ENCODE measurements around the gene KAZN. TPM values are rescaled to one million over a fixed set of nuclear protein-coding genes. Genes with fewer than 3 reads are reported as not detected.

The KAZN gene
- polyA plus RNA-seq, 1 donor (not counting 4 experiments of a cell fraction or from before 2014, with no cell fraction given): 5.9 TPM

GRCh38 chr1:14629363-14630014 is 31.0 kb downstream of the KAZN start:
- DNase-seq (ENCODE audit: low read depth, low spot score) (no peak), FAIRE-seq (no peak)
- TF ChIP-seq, protein P1, sequence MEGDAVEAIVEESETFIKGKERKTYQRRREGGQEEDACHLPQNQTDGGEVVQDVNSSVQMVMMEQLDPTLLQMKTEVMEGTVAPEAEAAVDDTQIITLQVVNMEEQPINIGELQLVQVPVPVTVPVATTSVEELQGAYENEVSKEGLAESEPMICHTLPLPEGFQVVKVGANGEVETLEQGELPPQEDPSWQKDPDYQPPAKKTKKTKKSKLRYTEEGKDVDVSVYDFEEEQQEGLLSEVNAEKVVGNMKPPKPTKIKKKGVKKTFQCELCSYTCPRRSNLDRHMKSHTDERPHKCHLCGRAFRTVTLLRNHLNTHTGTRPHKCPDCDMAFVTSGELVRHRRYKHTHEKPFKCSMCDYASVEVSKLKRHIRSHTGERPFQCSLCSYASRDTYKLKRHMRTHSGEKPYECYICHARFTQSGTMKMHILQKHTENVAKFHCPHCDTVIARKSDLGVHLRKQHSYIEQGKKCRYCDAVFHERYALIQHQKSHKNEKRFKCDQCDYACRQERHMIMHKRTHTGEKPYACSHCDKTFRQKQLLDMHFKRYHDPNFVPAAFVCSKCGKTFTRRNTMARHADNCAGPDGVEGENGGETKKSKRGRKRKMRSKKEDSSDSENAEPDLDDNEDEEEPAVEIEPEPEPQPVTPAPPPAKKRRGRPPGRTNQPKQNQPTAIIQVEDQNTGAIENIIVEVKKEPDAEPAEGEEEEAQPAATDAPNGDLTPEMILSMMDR (optimal IDR thresholded peaks at IDR 0.05 in 1 of 3, IDR thresholded peaks at IDR 0.05 in 1 of 3, conservative IDR thresholded peaks at IDR 0.05 in 1 of 3; ENCODE audit: extremely low read depth in 1 of 3, insufficient read depth in 2 of 3, low read length in 3 of 3): no peak
- TF ChIP-seq EZH2 (IDR thresholded peaks at IDR 0.05; ENCODE audit: low read length): no peak
- Histone ChIP-seq H3K4me3 (ENCODE audit: control insufficient read depth in 2 of 3, extremely low read depth in 1 of 3, insufficient read depth in 2 of 3, low read depth in 1 of 3, low read length in 3 of 3) (no peak overlapping the region), H4K20me1 (ENCODE audit: control insufficient read depth, extremely low read depth, insufficient read depth, low read length) (no peaks in the 10 kb centered on the region), H3K4me2 (ENCODE audit: control insufficient read depth, extremely low read depth, insufficient read depth, low read depth, low read length) (no peak overlapping the region), H3K79me2 (ENCODE audit: control insufficient read depth, insufficient read depth, low read length) (no peaks in the 10 kb centered on the region), H2AFZ (ENCODE audit: control insufficient read depth, low read length) (no peak overlapping the region), H3K9me3 (ENCODE audit: control insufficient read depth, low read depth, low read length) (no peaks in the 10 kb centered on the region), H3K36me3 (ENCODE audit: control insufficient read depth in 2 of 2, extremely low read depth in 1 of 2, insufficient read depth in 2 of 2, low read length in 2 of 2) (no peaks in the 10 kb centered on the region), H3K27ac (ENCODE audit: control insufficient read depth, insufficient read depth, low read length) (no peak overlapping the region), H3K4me1 (ENCODE audit: control insufficient read depth, extremely low read depth, insufficient read depth, low read length) (peaks cover 6% of the 10 kb centered on the region), H3K27me3 (ENCODE audit: control insufficient read depth, extremely low read depth, insufficient read depth, low read length) (peaks cover 5% of the 10 kb centered on the region), H3K9ac (ENCODE audit: control insufficient read depth, extremely low read depth, insufficient read depth, low read length) (no peak overlapping the region), H3K9me1 (ENCODE audit: control insufficient read depth, extremely low read depth, insufficient read depth, low read length) (no peaks in the 10 kb centered on the region)
- dilution Hi-C loops (cut with MboI; ENCODE audit: extremely low pct_ligation_motif_present, low sequenced_read_pairs): no loop called here

GRCh38 chr1:14630986-14631385 is 32.5 kb downstream of the KAZN start:
- Histone ChIP-seq H3K4me2 (ENCODE audit: control insufficient read depth, extremely low read depth, insufficient read depth, low read depth, low read length) (no peak overlapping the region), H3K27ac (ENCODE audit: control insufficient read depth, insufficient read depth, low read length) (no peak overlapping the region), H3K27me3 (ENCODE audit: control insufficient read depth, extremely low read depth, insufficient read depth, low read length) (peaks cover 5% of the 10 kb centered on the region), H3K9me1 (ENCODE audit: control insufficient read depth, extremely low read depth, insufficient read depth, low read length) (no peaks in the 10 kb centered on the region), H4K20me1 (ENCODE audit: control insufficient read depth, extremely low read depth, insufficient read depth, low read length) (no peaks in the 10 kb centered on the region), H3K9me3 (ENCODE audit: control insufficient read depth, low read depth, low read length) (no peaks in the 10 kb centered on the region), H3K79me2 (ENCODE audit: control insufficient read depth, insufficient read depth, low read length) (no peaks in the 10 kb centered on the region), H3K9ac (ENCODE audit: control insufficient read depth, extremely low read depth, insufficient read depth, low read length) (no peak overlapping the region), H2AFZ (ENCODE audit: control insufficient read depth, low read length) (no peak overlapping the region), H3K4me3 (ENCODE audit: control insufficient read depth in 2 of 3, extremely low read depth in 1 of 3, insufficient read depth in 2 of 3, low read depth in 1 of 3, low read length in 3 of 3) (no peak overlapping the region), H3K4me1 (ENCODE audit: control insufficient read depth, extremely low read depth, insufficient read depth, low read length) (peaks cover 6% of the 10 kb centered on the region), H3K36me3 (ENCODE audit: control insufficient read depth in 2 of 2, extremely low read depth in 1 of 2, insufficient read depth in 2 of 2, low read length in 2 of 2) (no peaks in the 10 kb centered on the region)
- DNase-seq (ENCODE audit: low read depth, low spot score) (no peak), FAIRE-seq (no peak)
- dilution Hi-C loops (cut with MboI; ENCODE audit: extremely low pct_ligation_motif_present, low sequenced_read_pairs): no loop called here
- no peak for TF ChIP-seq EZH2 (IDR thresholded peaks at IDR 0.05; ENCODE audit: low read length)
- TF ChIP-seq, protein P1 (optimal IDR thresholded peaks at IDR 0.05 in 1 of 3, IDR thresholded peaks at IDR 0.05 in 1 of 3, conservative IDR thresholded peaks at IDR 0.05 in 1 of 3; ENCODE audit: extremely low read depth in 1 of 3, insufficient read depth in 2 of 3, low read length in 3 of 3): no peak
